Dermis microvascular lymphatic vessel endothelial cell (primary cell): ENCODE data around the gene TREX2. TPM values are rescaled to one million over a fixed set of nuclear protein-coding genes. Genes with fewer than 3 reads are reported as not detected.

Experiments
- DNase-seq, 2 donors: peaks; one replicate each; pipeline versions ENCODE4 v3.0.0 to v3.0.0-alpha.2; 2010; ENCODE audit warnings: low read depth in 2 of 2
- total RNA-seq: library from RNA; depleted of rRNA; stranded (reverse); fragments of >200 nt; gene quantifications from 2 replicates; pipeline ENCODE4 v1.2.1, GENCODE V29; 2014

TREX2 gene
- 2.3 and 7.6 TPM in 2 replicates for total RNA-seq

GRCh38 chrX:153445856-153446635 lies at the start of gene TREX2:
TREX2 (minus strand) TSS chrX:153446056; CDS start chrX:153445430, 626 bp downstream.
- no peak for DNase-seq

- no peak for DNase-seq
Observed at GRCh38 chrX:153495362-153495751, 49.5 kb upstream of the TREX2 start.

- DNase-seq, result peak in 1 of 2 donors; percentile 84
Observed at GRCh38 chrX:153494541-153495361, 48.9 kb upstream of the TREX2 start, which contains the start of gene BGN. BGN (plus strand) TSS chrX:153494980; CDS start chrX:153504632, 9,652 bp downstream.

- no peak for DNase-seq
Observed at GRCh38 chrX:153494061-153494460, 48.2 kb upstream of the TREX2 start.

- DNase-seq, result no peak
Observed at GRCh38 chrX:153493085-153493484, 47.2 kb upstream of the TREX2 start.

- DNase-seq, result no peak
Observed at GRCh38 chrX:153492543-153492942, 46.7 kb upstream of the TREX2 start.

GRCh38 chrX:153491918-153492317 lies 46.1 kb upstream of the TREX2 start:
- peak in 1 of 2 donors; percentile 30 for DNase-seq

- no peak for DNase-seq
Observed at GRCh38 chrX:153491351-153491914, 45.6 kb upstream of the TREX2 start.

- DNase-seq, result no peak
Observed at GRCh38 chrX:153490217-153490930, 44.5 kb upstream of the TREX2 start.

- peak in 1 of 2 donors; percentile 93 for DNase-seq
Observed at GRCh38 chrX:153488231-153488914, 42.5 kb upstream of the TREX2 start.

- peak in 1 of 2 donors; percentile 59 for DNase-seq
Observed at GRCh38 chrX:153487590-153488071, 41.8 kb upstream of the TREX2 start.

- DNase-seq, result no peak
Observed at GRCh38 chrX:153486171-153486570, 40.3 kb upstream of the TREX2 start.

- no peak for DNase-seq
Observed at GRCh38 chrX:153485396-153486080, 39.7 kb upstream of the TREX2 start.

GRCh38 chrX:153482376-153483015 lies 36.6 kb upstream of the TREX2 start:
- DNase-seq, result no peak

- DNase-seq, result no peak
Observed at GRCh38 chrX:153481043-153481442, 35.2 kb upstream of the TREX2 start.

GRCh38 chrX:153478746-153479145 lies 32.9 kb upstream of the TREX2 start:
- DNase-seq, result no peak

- DNase-seq, result no peak
Observed at GRCh38 chrX:153477901-153478300, 32.0 kb upstream of the TREX2 start.

- DNase-seq, result no peak
Observed at GRCh38 chrX:153477364-153477857, 31.6 kb upstream of the TREX2 start.

GRCh38 chrX:153476666-153477363 lies 31.0 kb upstream of the TREX2 start:
- peak in 1 of 2 donors; percentile 89 for DNase-seq
